SU-DHL-6 (cell line): ENCODE measurements around the gene CEP350.

Source experiments
- H2AFZ ChIP-seq: fragments of 200-600 bp; sonication (generic); 2 replicates; pipeline ENCODE4 v1.6.1; 2014; ENCODE audit warnings: low read depth, mild to moderate bottlenecking, moderate library complexity, mixed read lengths, antibody characterized with exemption, low read length; ENCODE audit not compliant: severe bottlenecking
- H3F3A ChIP-seq: fragments of 200-600 bp; shearing (Covaris generic); 2 replicates; pipeline ENCODE4 v1.6.0; 2016; ENCODE audit warnings: antibody characterized with exemption, mild to moderate bottlenecking; ENCODE audit not compliant: insufficient read depth
- H3K27ac ChIP-seq: fragments of 200-600 bp; sonication (generic); 2 replicates; pipeline ENCODE4 v1.5.1; 2016; ENCODE audit warnings: low read depth, mild to moderate bottlenecking, low read length, moderate library complexity, mixed read lengths
- H3K27me3 ChIP-seq: fragments of 200-600 bp; sonication (generic), shearing (Covaris generic); 2 replicates; pipeline ENCODE4 v1.6.0; 2014; ENCODE audit warnings: mild to moderate bottlenecking, low read length
- H3K36me3 ChIP-seq: fragments of 200-600 bp; sonication (generic); 2 replicates; pipeline ENCODE4 v1.6.1; 2014; ENCODE audit warnings: mild to moderate bottlenecking, low read length, mixed read lengths
- H3K4me2 ChIP-seq: fragments of 300-600, 200-600 bp; shearing (Covaris generic), sonication (generic); 2 replicates; pipeline ENCODE4 v1.6.0; 2014; ENCODE audit warnings: low read length, low read depth, mild to moderate bottlenecking; ENCODE audit not compliant: poor library complexity, severe bottlenecking
- H3K4me3 ChIP-seq: fragments of 200-600 bp; sonication (generic); 2 replicates; pipeline ENCODE4 v1.5.1; 2014; ENCODE audit warnings: antibody characterized with exemption, low read length, mild to moderate bottlenecking, mixed read lengths; ENCODE audit not compliant: insufficient read depth, poor library complexity, severe bottlenecking
- H3K79me2 ChIP-seq: fragments of 200-600 bp; sonication (generic); 2 replicates; pipeline ENCODE4 v1.6.1; 2014; ENCODE audit warnings: mild to moderate bottlenecking, low read length, moderate library complexity; ENCODE audit not compliant: insufficient read depth
- H3K9ac ChIP-seq: fragments of 200-600 bp; sonication (generic); 2 replicates; pipeline ENCODE4 v1.7.0; 2014; ENCODE audit warnings: mild to moderate bottlenecking, low read length
- H3K9me2 ChIP-seq: fragments of 200-600 bp; sonication (generic); replicated peaks from 2 replicates; pipeline ENCODE4 v1.6.1; 2014; ENCODE audit warnings: low read length; ENCODE audit not compliant: insufficient read depth
- H3K9me3 ChIP-seq: fragments of 200-600 bp; sonication (generic); 2 replicates; pipeline ENCODE4 v1.6.1; 2014; ENCODE audit warnings: low read length, mixed read lengths; ENCODE audit not compliant: insufficient read depth
- H4K20me1 ChIP-seq: fragments of 200-600 bp; sonication (generic); 2 replicates; pipeline ENCODE4 v1.6.1; 2014; ENCODE audit warnings: low read depth, mild to moderate bottlenecking, antibody characterized with exemption, low read length, moderate library complexity, mixed read lengths
- EZH2phosphoT487 ChIP-seq: fragments of 200-600 bp; sonication (generic), shearing (Covaris generic); conservative IDR thresholded peaks from 2 replicates; pipeline ENCODE4 v1.6.1; 2018; ENCODE audit warnings: mild to moderate bottlenecking, antibody characterized with exemption, low read length, moderate library complexity, mixed read lengths
- TF ChIP-seq, protein P1 (sequence below): fragments of 200-600 bp; sonication (generic); IDR thresholded peaks from one replicate; pipeline ENCODE4 v1.5.1; 2017; ENCODE audit warnings: antibody characterized with exemption, mild to moderate bottlenecking, low read length, moderate library complexity; ENCODE audit not compliant: insufficient read depth, poor library complexity, severe bottlenecking

Gene CEP350

GRCh38 chr1:179952186-179952585 is 2.4 kb upstream of the CEP350 start:
- H2AFZ ChIP-seq, result peak overlapping the region; percentile 52
- H3K9ac ChIP-seq, result no peak overlapping the region
- TF ChIP-seq EZH2phosphoT487, result no peak
- TF ChIP-seq, protein P1, sequence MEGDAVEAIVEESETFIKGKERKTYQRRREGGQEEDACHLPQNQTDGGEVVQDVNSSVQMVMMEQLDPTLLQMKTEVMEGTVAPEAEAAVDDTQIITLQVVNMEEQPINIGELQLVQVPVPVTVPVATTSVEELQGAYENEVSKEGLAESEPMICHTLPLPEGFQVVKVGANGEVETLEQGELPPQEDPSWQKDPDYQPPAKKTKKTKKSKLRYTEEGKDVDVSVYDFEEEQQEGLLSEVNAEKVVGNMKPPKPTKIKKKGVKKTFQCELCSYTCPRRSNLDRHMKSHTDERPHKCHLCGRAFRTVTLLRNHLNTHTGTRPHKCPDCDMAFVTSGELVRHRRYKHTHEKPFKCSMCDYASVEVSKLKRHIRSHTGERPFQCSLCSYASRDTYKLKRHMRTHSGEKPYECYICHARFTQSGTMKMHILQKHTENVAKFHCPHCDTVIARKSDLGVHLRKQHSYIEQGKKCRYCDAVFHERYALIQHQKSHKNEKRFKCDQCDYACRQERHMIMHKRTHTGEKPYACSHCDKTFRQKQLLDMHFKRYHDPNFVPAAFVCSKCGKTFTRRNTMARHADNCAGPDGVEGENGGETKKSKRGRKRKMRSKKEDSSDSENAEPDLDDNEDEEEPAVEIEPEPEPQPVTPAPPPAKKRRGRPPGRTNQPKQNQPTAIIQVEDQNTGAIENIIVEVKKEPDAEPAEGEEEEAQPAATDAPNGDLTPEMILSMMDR, result no peak
- no peak overlapping the region for H3K4me3 ChIP-seq
- H4K20me1 ChIP-seq, result peaks cover 3% of the 10 kb centered on the region; the same call in 1 of the 2 replicates
- no peaks in the 10 kb centered on the region for H3K9me3 ChIP-seq
- no peaks in the 10 kb centered on the region for H3K9me2 ChIP-seq
- peaks cover 4% of the 10 kb centered on the region; the same call in 1 of the 2 replicates for H3F3A ChIP-seq
- no peaks in the 10 kb centered on the region for H3K36me3 ChIP-seq
- H3K79me2 ChIP-seq, result peaks cover 25% of the 10 kb centered on the region
- peak overlapping the region; percentile 25 for H3K4me2 ChIP-seq
- no peak overlapping the region for H3K27ac ChIP-seq
- no peaks in the 10 kb centered on the region for H3K27me3 ChIP-seq

GRCh38 chr1:179953974-179954492 is 577 bp upstream of the CEP350 start:
- H3K79me2 ChIP-seq, result peaks cover 44% of the 10 kb centered on the region
- H4K20me1 ChIP-seq, result peaks cover 11% of the 10 kb centered on the region
- TF ChIP-seq, protein P1, result peak; percentile 26
- TF ChIP-seq EZH2phosphoT487, result no peak
- no peaks in the 10 kb centered on the region for H3K27me3 ChIP-seq
- H2AFZ ChIP-seq, result peak overlapping the region; percentile 92
- H3K4me3 ChIP-seq, result peak overlapping the region; percentile 65
- H3K9me2 ChIP-seq, result no peaks in the 10 kb centered on the region
- H3K9me3 ChIP-seq, result no peaks in the 10 kb centered on the region
- H3F3A ChIP-seq, result peaks cover 14% of the 10 kb centered on the region
- H3K4me2 ChIP-seq, result peak overlapping the region; percentile 91
- H3K36me3 ChIP-seq, result no peaks in the 10 kb centered on the region
- H3K27ac ChIP-seq, result peak overlapping the region; percentile 89
- H3K9ac ChIP-seq, result peak overlapping the region; percentile 87

GRCh38 chr1:179955287-179955680 is 674 bp downstream of the CEP350 start:
- Histone ChIP-seq H3K36me3 (no peaks in the 10 kb centered on the region), H3K27me3 (no peaks in the 10 kb centered on the region), H2AFZ (peak overlapping the region; percentile 50), H3K27ac (peak overlapping the region; percentile 67), H3F3A (peaks cover 14% of the 10 kb centered on the region), H3K9me2 (no peaks in the 10 kb centered on the region), H3K9me3 (no peaks in the 10 kb centered on the region), H4K20me1 (peaks cover 11% of the 10 kb centered on the region), H3K4me3 (peak overlapping the region; percentile 86), H3K9ac (peak overlapping the region; percentile 87), H3K4me2 (peak overlapping the region; percentile 90), H3K79me2 (peaks cover 54% of the 10 kb centered on the region)
- TF ChIP-seq EZH2phosphoT487, result no peak
- TF ChIP-seq, protein P1, result no peak
